ENCODE data around the gene AFF3. TPM values are rescaled to one million over a fixed set of nuclear protein-coding genes. Genes with fewer than 3 reads are reported as not detected.
A peak's percentile ranks its signal among the peaks of the same experiment; 100 is the strongest.

AFF3 gene
- total and polyA plus RNA-seq, 2 experiments from 2014 or later = 7.3 to 7.8 TPM

- Histone ChIP-seq H4K20me1 (ENCODE audit: insufficient read depth, poor library complexity, severe bottlenecking) (no peaks in the 10 kb centered on the region), H3K36me3 (replicated peaks; ENCODE audit: insufficient read depth, low read depth) (no peaks in the 10 kb centered on the region), H3K27me3 (no peaks in the 10 kb centered on the region), H3K9me3 (ENCODE audit: low read depth) (no peaks in the 10 kb centered on the region), H2AFZ (no peak overlapping the region), H3K4me3 (no peak overlapping the region), H3K4me2 (no peak overlapping the region), H3K4me1 (ENCODE audit: insufficient read depth) (no peaks in the 10 kb centered on the region), H3K79me2 (no peaks in the 10 kb centered on the region), H3K27ac (peak overlapping the region; percentile 50), H3K9me2 (replicated peaks; ENCODE audit: insufficient read depth) (no peaks in the 10 kb centered on the region)
- WGBS (ENCODE audit: low lambda C conversion rate, missing lambda C conversion rate) = 62% methylated on average over 1 of the region's 1 CpG
- no peak for TF ChIP-seq EZH2phosphoT487 (IDR thresholded peaks at IDR 0.05; ENCODE audit: low read depth, severe bottlenecking, unreplicated experiment)
- DNase-seq (ENCODE audit: low spot score) = no peak
Measured at GRCh38 chr2:99832926-99833325, 309.5 kb downstream of the AFF3 start.

GRCh38 chr2:99831772-99832171 is 310.6 kb downstream of the AFF3 start:
- H2AFZ ChIP-seq = no peak overlapping the region
- no peak overlapping the region for H3K27ac ChIP-seq
- H3K27me3 ChIP-seq = no peaks in the 10 kb centered on the region
- H3K9me2 ChIP-seq (replicated peaks; ENCODE audit: insufficient read depth) = no peaks in the 10 kb centered on the region
- WGBS (ENCODE audit: low lambda C conversion rate, missing lambda C conversion rate) = 77% methylated on average over 7 of the region's 7 CpGs
- H3K4me3 ChIP-seq = no peak overlapping the region
- no peaks in the 10 kb centered on the region for H3K36me3 ChIP-seq (replicated peaks; ENCODE audit: insufficient read depth, low read depth)
- H3K9me3 ChIP-seq (ENCODE audit: low read depth) = no peaks in the 10 kb centered on the region
- H4K20me1 ChIP-seq (ENCODE audit: insufficient read depth, poor library complexity, severe bottlenecking) = no peaks in the 10 kb centered on the region
- no peaks in the 10 kb centered on the region for H3K4me1 ChIP-seq (ENCODE audit: insufficient read depth)
- no peak overlapping the region for H3K4me2 ChIP-seq
- peak; percentile 38 for DNase-seq (ENCODE audit: low spot score)
- TF ChIP-seq CTCF (IDR thresholded peaks at IDR 0.05; ENCODE audit: poor library complexity) (no peak), EZH2phosphoT487 (IDR thresholded peaks at IDR 0.05; ENCODE audit: low read depth, severe bottlenecking, unreplicated experiment) (no peak), EZH2 (IDR thresholded peaks at IDR 0.05; ENCODE audit: borderline replicate concordance) (no peak)
- H3K79me2 ChIP-seq = no peaks in the 10 kb centered on the region

- Histone ChIP-seq H2AFZ (no peak overlapping the region), H3K27ac (no peak overlapping the region), H3K79me2 (no peaks in the 10 kb centered on the region), H3K36me3 (replicated peaks; ENCODE audit: insufficient read depth, low read depth) (no peaks in the 10 kb centered on the region), H3K4me3 (no peak overlapping the region), H4K20me1 (ENCODE audit: insufficient read depth, poor library complexity, severe bottlenecking) (no peaks in the 10 kb centered on the region), H3K9me3 (ENCODE audit: low read depth) (no peaks in the 10 kb centered on the region), H3K9me2 (replicated peaks; ENCODE audit: insufficient read depth) (no peaks in the 10 kb centered on the region), H3K4me2 (no peak overlapping the region), H3K4me1 (ENCODE audit: insufficient read depth) (no peaks in the 10 kb centered on the region), H3K27me3 (no peaks in the 10 kb centered on the region)
- 87% methylated on average over 8 of the region's 8 CpGs for WGBS (ENCODE audit: low lambda C conversion rate, missing lambda C conversion rate)
- DNase-seq (ENCODE audit: low spot score) = no peak
- TF ChIP-seq EZH2 (IDR thresholded peaks at IDR 0.05; ENCODE audit: borderline replicate concordance) (no peak), CTCF (IDR thresholded peaks at IDR 0.05; ENCODE audit: poor library complexity) (no peak), EZH2phosphoT487 (IDR thresholded peaks at IDR 0.05; ENCODE audit: low read depth, severe bottlenecking, unreplicated experiment) (no peak)
Measured at GRCh38 chr2:99827296-99827999, 314.9 kb downstream of the AFF3 start.

GRCh38 chr2:99825630-99826029 is 316.8 kb downstream of the AFF3 start:
- H3K9me2 ChIP-seq (replicated peaks; ENCODE audit: insufficient read depth) = no peaks in the 10 kb centered on the region
- no peaks in the 10 kb centered on the region for H3K9me3 ChIP-seq (ENCODE audit: low read depth)
- no peak for DNase-seq (ENCODE audit: low spot score)
- H3K4me3 ChIP-seq = no peak overlapping the region
- H3K4me1 ChIP-seq (ENCODE audit: insufficient read depth) = no peaks in the 10 kb centered on the region
- no peak overlapping the region for H3K4me2 ChIP-seq
- H4K20me1 ChIP-seq (ENCODE audit: insufficient read depth, poor library complexity, severe bottlenecking) = no peaks in the 10 kb centered on the region
- no peaks in the 10 kb centered on the region for H3K36me3 ChIP-seq (replicated peaks; ENCODE audit: insufficient read depth, low read depth)
- H3K27me3 ChIP-seq = no peaks in the 10 kb centered on the region
- H3K27ac ChIP-seq = no peak overlapping the region
- H3K79me2 ChIP-seq = no peaks in the 10 kb centered on the region
- H2AFZ ChIP-seq = no peak overlapping the region
- TF ChIP-seq CTCF (IDR thresholded peaks at IDR 0.05; ENCODE audit: poor library complexity) (no peak), EZH2 (IDR thresholded peaks at IDR 0.05; ENCODE audit: borderline replicate concordance) (no peak), EZH2phosphoT487 (IDR thresholded peaks at IDR 0.05; ENCODE audit: low read depth, severe bottlenecking, unreplicated experiment) (no peak)

Data from hepatocyte (in vitro differentiated cells).